Activated naive CD4-positive, alpha-beta T cell treated with anti-CD3 and anti-CD28 coated beads, Interleukin-2, amount 50 U/mL, for 24 hours (primary cell): ENCODE data around the gene GRID1.

Experiments
- H3K27ac Mint-ChIP-seq: one replicate; pipeline ENCODE4 v1.8.0; 2021; ENCODE audit warnings: mild to moderate bottlenecking, mixed read lengths
- H3K27me3 Mint-ChIP-seq: one replicate; pipeline ENCODE4 v1.8.0; 2021; ENCODE audit warnings: mixed read lengths
- H3K36me3 Mint-ChIP-seq: one replicate; pipeline ENCODE4 v1.8.0; 2021; ENCODE audit warnings: mixed read lengths
- H3K4me1 Mint-ChIP-seq: one replicate; pipeline ENCODE4 v1.8.0; 2021; ENCODE audit warnings: mixed read lengths
- H3K4me3 Mint-ChIP-seq: one replicate; pipeline ENCODE4 v1.8.0; 2021; ENCODE audit warnings: mild to moderate bottlenecking, mixed read lengths
- H3K9me3 Mint-ChIP-seq: one replicate; pipeline ENCODE4 v1.8.0; 2021; ENCODE audit warnings: mixed read lengths

GRID1 gene

DNA sequence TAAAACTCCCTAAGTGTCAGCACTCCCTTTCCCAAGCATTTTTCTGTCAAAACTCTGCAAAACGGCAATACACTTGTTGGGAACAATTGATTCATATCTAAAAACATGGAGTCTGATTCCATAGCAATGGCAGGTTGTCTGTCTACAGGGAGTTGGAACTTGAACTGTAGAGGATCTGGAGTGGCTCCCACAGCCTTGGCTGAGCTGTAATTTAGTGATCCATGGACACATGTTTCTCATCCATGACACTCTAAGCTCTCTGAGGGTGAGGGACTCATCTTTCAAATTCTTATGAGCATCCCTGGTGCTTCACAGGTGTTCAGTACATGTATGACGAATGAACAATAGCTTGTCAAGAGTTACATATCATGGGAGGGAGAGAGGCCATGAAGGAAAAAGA is 466.1 kb downstream of the GRID1 start:
- H3K4me1 Mint-ChIP-seq: no peaks in the 10 kb centered on the region
- H3K27ac Mint-ChIP-seq: no peak overlapping the region
- no peaks in the 10 kb centered on the region for H3K36me3 Mint-ChIP-seq
- H3K27me3 Mint-ChIP-seq: peaks cover 2% of the 10 kb centered on the region
- no peaks in the 10 kb centered on the region for H3K9me3 Mint-ChIP-seq
- H3K4me3 Mint-ChIP-seq: no peak overlapping the region

DNA sequence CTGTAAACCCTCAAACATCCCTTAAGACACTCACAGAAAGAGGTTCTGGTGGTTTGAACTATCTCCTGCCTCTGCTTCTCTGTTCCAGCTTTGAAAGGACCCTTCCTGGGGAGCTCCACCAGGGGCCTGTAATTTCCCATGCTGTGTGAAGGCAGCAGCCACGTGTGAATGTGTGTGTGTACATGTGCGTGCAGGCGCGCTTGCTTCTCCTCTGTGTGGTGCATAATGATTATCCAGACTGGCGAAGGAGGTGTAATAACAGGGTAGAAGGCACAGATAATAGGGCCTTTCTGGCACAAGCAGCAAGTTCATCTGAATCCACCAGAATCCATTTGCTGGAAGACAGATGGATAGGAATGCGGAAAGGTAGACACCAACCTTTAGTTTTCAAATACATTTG is 466.5 kb downstream of the GRID1 start:
- no peaks in the 10 kb centered on the region for H3K4me1 Mint-ChIP-seq
- no peak overlapping the region for H3K4me3 Mint-ChIP-seq
- H3K27me3 Mint-ChIP-seq: peaks cover 2% of the 10 kb centered on the region
- H3K36me3 Mint-ChIP-seq: no peaks in the 10 kb centered on the region
- no peak overlapping the region for H3K27ac Mint-ChIP-seq
- no peaks in the 10 kb centered on the region for H3K9me3 Mint-ChIP-seq

DNA sequence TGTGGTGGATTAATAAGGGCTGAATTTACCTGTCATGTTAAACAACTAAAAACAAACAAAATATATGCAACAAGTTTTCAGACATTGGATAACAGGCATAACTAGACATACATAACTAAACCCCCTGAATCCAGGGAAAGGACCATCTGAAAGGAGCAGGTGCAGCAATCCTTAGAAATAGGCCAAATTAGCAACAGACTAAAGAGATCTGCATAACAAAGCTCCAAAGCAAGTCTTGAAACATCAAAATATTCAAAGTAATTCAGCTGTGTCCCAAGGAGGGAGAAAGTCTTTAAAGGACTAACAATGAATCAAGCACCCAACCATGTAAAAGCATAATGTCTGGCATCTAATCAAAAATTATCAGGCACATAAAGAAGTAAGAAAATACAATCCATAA is 475.1 kb downstream of the GRID1 start:
- Mint-ChIP-seq H3K9me3 (peaks cover 7% of the 10 kb centered on the region), H3K27me3 (peaks cover 4% of the 10 kb centered on the region), H3K4me1 (no peaks in the 10 kb centered on the region), H3K27ac (no peak overlapping the region), H3K4me3 (no peak overlapping the region), H3K36me3 (no peaks in the 10 kb centered on the region)

DNA sequence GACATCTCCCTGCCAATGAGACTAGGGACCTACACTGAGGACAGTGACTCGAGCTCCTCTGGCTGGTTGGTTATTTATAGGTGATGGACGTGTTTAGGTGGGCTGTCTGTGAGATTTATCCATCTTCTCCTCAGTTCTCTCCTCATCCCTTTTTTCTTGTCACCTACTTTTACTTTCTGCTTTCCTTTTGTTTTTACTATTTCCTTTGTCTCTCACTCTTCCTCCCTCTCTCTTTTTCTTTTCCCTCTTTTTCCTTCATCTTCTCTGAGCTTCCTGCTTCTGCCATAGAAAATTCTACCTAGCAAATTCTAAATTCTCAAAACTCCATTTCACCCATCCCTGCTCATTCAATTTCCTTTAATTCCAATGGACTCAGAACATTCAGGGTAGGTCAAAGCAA is 478.0 kb downstream of the GRID1 start:
- no peaks in the 10 kb centered on the region for H3K4me1 Mint-ChIP-seq
- no peak overlapping the region for H3K4me3 Mint-ChIP-seq
- H3K27ac Mint-ChIP-seq: no peak overlapping the region
- peaks cover 7% of the 10 kb centered on the region for H3K9me3 Mint-ChIP-seq
- peaks cover 2% of the 10 kb centered on the region for H3K27me3 Mint-ChIP-seq
- H3K36me3 Mint-ChIP-seq: no peaks in the 10 kb centered on the region

DNA sequence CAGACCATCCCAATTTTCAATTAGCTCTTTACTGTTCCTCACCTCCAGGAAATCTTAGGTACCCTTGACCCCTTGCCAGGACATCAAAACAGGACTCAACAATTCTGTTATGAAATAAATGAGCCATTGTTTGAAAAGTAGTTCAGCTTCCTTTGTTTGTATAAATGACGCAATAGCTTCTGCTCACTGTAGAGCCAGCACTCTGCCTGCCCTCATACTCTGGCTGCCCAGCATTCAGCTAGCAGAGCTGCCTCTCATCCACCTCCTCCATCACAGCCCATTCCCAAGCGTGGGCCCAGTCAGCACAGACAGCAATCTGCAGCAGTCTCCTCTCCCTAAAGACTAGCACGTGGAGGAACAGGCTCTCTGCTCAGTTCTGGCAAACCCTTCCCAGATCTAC is 478.6 kb downstream of the GRID1 start:
- H3K9me3 Mint-ChIP-seq: peaks cover 7% of the 10 kb centered on the region
- no peaks in the 10 kb centered on the region for H3K4me1 Mint-ChIP-seq
- no peak overlapping the region for H3K4me3 Mint-ChIP-seq

DNA sequence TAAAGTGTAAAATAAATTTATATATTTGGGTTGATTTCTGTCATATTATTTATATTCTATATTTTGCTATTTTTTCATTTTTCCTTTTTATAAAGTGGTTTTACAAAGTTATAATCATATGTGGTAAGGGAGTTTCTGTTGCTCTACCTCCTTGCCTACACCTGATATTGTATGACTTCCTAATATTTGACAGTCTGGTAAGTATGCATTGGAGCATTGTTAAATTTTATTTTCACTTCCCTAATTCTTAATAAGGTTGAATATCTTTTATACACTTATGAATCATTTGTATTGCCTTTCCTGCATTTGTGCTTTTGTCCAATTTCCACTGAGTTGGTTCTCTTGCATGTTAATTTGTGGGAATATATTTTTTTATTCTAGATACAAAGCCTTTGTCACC is 492.4 kb downstream of the GRID1 start:
- no peaks in the 10 kb centered on the region for H3K9me3 Mint-ChIP-seq
- no peaks in the 10 kb centered on the region for H3K4me1 Mint-ChIP-seq
- no peaks in the 10 kb centered on the region for H3K36me3 Mint-ChIP-seq
- H3K4me3 Mint-ChIP-seq: no peak overlapping the region
- peaks cover 1% of the 10 kb centered on the region for H3K27me3 Mint-ChIP-seq
- no peak overlapping the region for H3K27ac Mint-ChIP-seq

More for the DNA sequence above, 478.6 kb downstream of the GRID1 start:
- Mint-ChIP-seq H3K36me3 (no peaks in the 10 kb centered on the region), H3K27ac (no peak overlapping the region), H3K27me3 (peaks cover 2% of the 10 kb centered on the region)

DNA sequence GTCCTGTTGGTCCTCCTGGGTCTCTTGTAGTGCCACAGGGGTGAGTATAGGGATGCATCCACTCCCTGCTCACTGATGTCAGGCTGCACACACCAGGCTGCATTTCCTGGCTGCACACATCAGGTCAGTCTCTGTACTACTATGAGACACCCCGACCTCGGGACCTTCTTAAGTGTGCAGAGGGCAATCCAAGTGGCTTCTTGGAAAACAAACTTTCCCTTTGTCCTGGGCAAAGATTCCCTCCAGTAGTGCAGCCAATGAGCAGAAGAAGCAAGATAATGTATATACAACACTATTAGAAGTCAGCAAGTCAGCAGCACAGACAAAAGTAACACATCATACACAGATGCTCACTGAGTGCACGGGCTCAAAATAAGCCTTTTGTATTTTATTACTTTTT is 493.5 kb downstream of the GRID1 start:
- H3K4me1 Mint-ChIP-seq: no peaks in the 10 kb centered on the region
- H3K4me3 Mint-ChIP-seq: no peak overlapping the region
- peaks cover 1% of the 10 kb centered on the region for H3K27me3 Mint-ChIP-seq
- H3K9me3 Mint-ChIP-seq: no peaks in the 10 kb centered on the region
- H3K36me3 Mint-ChIP-seq: no peaks in the 10 kb centered on the region
- H3K27ac Mint-ChIP-seq: no peak overlapping the region

DNA sequence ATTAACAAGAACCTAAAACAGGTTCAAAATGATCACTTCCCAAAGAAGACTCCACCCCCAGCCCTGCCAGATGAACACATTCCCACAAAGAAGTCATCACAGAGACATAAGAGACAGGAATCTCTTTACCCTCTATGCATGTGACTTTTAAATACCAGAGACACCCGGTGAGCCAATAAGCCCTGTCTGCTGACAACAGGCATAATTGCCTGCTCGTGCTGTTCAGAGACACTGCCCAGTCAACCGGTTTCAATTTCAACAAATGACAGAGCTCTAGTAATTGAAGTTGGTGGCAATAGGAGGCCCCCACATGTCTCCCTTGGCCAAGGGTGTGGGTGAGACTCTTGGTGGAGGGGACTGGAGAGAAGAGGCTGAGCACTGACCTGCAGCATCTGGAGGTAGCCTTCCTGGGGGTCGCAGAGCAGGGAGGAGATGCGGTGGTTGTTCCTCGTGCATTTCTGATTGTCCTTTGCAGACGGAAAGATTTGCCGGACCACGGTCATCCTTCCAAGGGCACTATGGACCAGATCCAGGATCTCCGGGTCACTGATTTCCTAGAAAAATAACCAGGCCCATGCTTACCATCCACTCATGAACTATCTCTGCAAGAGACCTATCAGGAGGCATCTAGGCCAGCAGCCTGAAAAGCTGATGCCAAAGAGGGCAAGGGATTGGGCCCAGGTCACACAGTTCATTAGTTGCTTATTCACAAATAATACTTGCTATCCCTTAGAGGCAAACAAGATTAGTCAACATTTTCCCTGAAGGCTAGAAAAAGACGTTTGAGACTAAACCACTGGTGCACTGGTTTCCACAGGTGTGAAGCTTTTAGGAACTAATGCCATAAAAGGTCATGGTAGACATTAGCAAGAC is 497.7 kb downstream of the GRID1 start:
- Mint-ChIP-seq H3K27me3 (peaks cover 1% of the 10 kb centered on the region), H3K4me1 (no peaks in the 10 kb centered on the region), H3K36me3 (no peaks in the 10 kb centered on the region), H3K27ac (no peak overlapping the region), H3K9me3 (no peaks in the 10 kb centered on the region), H3K4me3 (no peak overlapping the region)

DNA sequence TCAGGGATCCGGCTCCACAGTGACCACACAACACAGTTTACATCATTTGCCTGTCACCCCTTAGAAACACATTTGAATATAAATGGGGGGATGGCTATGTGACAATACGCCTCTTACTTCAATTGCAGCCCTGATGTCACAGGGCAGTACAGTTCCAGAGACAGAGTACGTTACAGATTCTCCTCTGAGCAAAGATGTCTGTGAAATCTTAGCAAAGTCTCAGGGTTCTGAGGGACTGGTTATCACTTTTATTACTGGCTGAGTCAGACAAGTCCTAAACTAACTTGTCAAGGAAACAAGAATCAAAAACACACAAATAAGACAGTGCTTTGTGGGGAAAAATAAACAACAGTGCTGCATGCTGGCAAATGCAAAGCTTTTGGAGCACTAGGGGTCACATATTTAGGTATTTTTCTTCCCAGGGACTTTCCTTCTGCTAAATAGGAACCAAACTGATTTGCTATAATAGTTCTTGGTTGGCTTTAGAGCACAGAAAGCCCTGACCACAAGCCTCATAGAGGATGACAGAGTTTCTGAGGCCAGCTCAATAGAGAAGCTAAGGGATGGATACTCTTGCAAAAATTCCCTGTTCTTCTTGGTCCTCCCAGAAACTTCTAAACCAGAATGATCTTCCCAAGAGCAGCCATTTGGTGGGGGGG is 501.6 kb downstream of the GRID1 start:
- no peaks in the 10 kb centered on the region for H3K4me1 Mint-ChIP-seq
- H3K4me3 Mint-ChIP-seq: no peak overlapping the region
- no peaks in the 10 kb centered on the region for H3K36me3 Mint-ChIP-seq
- H3K27ac Mint-ChIP-seq: no peak overlapping the region
- no peaks in the 10 kb centered on the region for H3K9me3 Mint-ChIP-seq
- H3K27me3 Mint-ChIP-seq: peaks cover 10% of the 10 kb centered on the region

DNA sequence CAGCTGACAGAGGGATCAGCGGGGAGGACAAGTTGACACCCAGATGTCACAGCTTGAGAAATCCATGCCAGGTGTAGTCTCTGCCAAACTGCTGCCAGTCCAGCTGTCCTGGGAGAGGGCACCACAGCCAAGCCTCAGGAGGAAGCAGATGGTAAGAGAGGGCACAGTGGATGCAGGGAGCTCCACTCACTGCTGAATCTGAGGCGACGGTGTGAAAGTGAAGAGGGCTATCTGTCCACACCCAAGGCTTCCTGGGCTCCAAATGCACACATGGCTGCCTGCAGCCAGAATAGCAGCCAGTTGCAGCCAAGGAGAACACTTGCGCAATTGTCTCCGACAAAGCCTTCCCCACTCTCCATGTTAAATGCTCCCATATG is 502.4 kb downstream of the GRID1 start:
- Mint-ChIP-seq H3K36me3 (no peaks in the 10 kb centered on the region), H3K27ac (no peak overlapping the region), H3K9me3 (no peaks in the 10 kb centered on the region), H3K4me3 (no peak overlapping the region), H3K4me1 (no peaks in the 10 kb centered on the region), H3K27me3 (peaks cover 10% of the 10 kb centered on the region)

DNA sequence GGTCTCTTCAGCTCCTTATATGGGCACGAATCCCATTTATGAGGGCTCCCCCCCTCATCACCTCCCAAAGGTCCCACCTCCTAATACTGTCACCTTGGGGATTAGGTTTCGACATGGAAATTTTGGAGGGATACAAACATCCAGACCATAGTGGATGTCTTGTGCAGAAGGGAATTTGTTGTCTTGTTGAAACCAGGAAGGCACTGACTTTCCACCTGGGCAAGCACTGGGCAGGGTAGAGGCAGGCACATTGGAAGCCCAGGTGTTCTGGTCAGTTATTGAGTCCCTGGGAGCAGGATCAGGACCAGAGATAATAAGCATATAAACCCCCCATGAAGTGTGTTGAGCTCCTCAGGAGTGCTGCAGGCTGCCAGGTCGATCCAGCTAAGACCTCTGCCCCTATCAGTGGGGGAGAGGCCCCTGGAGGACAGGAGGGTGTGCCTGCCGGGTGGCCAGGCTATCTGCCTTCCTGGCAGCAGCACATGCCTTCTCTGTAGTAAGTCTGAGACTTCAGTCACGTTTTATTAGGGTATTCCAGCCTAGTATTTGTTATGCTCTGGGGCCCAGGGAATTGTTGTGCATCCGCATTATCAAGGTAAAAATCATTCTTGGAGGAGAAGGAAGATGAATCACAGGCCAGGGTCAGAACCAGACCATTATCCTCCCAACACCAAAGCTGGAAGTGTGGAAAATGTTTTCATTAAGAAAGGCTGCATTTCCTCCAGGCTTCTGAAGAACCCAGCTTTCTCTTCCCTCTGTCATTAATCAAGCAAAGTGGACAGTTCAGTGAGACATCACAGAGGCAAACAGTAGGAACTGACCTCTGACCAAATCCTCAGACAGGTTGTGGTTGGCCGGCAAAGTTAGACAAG is 503.1 kb downstream of the GRID1 start:
- Mint-ChIP-seq H3K36me3 (no peaks in the 10 kb centered on the region), H3K27me3 (peaks cover 10% of the 10 kb centered on the region), H3K4me3 (no peak overlapping the region), H3K4me1 (no peaks in the 10 kb centered on the region), H3K9me3 (no peaks in the 10 kb centered on the region), H3K27ac (no peak overlapping the region)

DNA sequence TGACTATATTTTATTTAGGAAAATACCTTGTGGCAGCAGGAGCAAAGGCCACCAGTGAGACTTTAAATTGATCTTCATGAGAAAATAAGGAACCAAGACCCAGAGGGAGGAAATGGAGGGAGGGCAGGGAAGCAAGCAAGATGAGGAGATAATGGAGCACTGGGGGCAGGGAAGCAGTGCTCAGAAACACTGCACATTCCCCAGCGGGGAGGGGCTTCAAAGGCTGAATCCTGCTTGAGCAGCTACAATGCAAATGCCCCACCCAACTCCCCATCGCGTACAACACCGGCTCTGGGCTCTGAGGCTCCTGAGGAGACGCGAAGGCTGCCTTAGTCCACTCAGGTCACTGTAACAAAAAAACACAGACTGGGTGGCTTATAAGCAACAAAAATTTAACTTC is 503.8 kb downstream of the GRID1 start:
- Mint-ChIP-seq H3K27ac (no peak overlapping the region), H3K27me3 (peaks cover 10% of the 10 kb centered on the region), H3K4me3 (no peak overlapping the region), H3K36me3 (no peaks in the 10 kb centered on the region), H3K4me1 (no peaks in the 10 kb centered on the region), H3K9me3 (no peaks in the 10 kb centered on the region)

DNA sequence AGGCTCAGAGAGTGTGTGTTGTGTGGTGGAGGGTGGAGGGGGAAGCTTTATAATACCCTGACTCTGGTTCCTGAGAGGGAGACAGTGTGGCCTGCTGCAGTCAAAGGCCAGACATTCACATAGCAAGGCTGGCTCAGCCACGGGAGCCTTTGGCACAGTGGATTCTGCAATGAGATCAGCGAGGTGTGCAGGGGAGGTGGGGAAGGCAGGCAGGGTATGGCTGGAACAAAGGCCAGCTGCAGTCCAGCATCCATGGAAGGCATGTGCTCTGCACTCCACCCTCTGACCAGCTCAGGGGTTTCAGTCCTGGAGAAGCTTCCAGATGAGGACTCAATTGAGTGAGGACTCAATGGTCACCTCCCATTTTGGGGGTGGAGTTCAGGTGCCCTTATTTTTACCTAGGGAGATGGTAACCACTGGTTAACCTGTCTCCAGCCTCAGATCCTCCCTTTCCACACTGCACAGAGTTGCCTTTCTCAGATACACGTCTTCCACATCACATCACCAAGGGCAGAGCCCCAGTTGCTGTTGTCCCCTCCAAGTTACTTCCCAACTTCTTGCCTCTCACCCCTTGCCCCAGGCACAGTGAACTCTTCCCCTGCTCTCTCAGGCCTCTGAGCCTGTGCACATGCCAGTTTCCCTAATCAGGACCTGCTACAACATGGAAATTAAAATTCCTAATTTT is 504.9 kb downstream of the GRID1 start:
- peaks cover 10% of the 10 kb centered on the region for H3K27me3 Mint-ChIP-seq
- no peak overlapping the region for H3K4me3 Mint-ChIP-seq
- H3K27ac Mint-ChIP-seq: no peak overlapping the region
- no peaks in the 10 kb centered on the region for H3K9me3 Mint-ChIP-seq
- H3K4me1 Mint-ChIP-seq: no peaks in the 10 kb centered on the region
- no peaks in the 10 kb centered on the region for H3K36me3 Mint-ChIP-seq

DNA sequence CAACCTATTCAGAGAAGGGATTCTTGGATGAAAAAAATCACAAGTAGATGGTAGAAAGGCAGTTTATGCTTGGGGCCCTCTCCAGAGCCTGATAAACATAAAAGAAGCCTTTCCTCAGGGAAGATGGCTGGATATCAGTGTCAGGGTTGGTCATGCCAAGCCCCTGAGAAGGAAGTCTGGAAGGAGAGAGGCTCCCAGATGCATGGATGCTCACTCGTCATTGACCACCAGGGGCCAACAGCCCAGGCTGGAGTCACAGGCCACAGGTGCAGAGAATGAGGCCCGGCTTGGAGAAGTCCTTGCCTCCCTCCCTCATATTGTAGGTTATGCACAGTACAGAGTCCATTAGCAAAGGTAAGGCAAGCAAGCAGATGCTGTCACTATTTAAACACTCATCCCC is 506.7 kb downstream of the GRID1 start:
- no peak overlapping the region for H3K27ac Mint-ChIP-seq
- peaks cover 10% of the 10 kb centered on the region for H3K27me3 Mint-ChIP-seq
- H3K4me1 Mint-ChIP-seq: no peaks in the 10 kb centered on the region
- no peaks in the 10 kb centered on the region for H3K9me3 Mint-ChIP-seq
- no peak overlapping the region for H3K4me3 Mint-ChIP-seq
- H3K36me3 Mint-ChIP-seq: no peaks in the 10 kb centered on the region

DNA sequence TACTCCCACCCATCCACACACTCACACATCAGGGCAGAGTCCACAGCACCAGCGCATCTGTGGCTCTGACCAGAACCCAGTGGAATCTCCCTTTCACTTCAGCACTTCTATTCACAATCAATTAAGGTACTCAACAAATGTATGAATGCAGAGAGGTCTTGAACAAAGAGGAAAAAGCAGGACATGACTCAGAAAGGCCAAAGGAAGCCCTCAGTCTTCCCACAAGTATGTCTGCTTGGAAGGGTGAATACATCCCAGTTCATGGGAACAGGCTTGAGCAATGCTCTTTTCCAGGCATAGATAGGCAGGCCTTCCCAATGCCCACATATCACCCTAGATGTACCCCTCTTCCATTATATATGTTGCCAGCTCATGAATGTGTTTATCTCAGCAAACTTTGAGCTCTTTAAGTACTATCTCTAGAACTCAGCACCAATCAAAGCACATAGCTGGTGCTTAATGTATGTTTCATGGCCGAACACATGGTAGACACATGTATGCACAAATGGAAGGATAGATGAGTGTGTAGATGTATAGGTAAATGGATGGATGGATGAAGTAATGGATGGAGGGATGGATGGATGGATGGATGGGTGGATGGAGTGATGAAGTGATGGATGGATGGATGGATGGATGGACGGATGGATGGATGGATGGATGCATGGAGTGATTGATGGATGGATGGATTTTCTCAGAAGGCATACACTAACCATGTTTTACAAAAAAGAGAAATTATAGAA is 507.6 kb downstream of the GRID1 start:
- Mint-ChIP-seq H3K27ac (no peak overlapping the region), H3K9me3 (no peaks in the 10 kb centered on the region), H3K36me3 (no peaks in the 10 kb centered on the region), H3K4me1 (no peaks in the 10 kb centered on the region), H3K4me3 (no peak overlapping the region), H3K27me3 (peaks cover 10% of the 10 kb centered on the region)
